ENCODE measurements around the gene KCNQ1OT1. TPM values are rescaled to one million over a fixed set of nuclear protein-coding genes. Genes with fewer than 3 reads are reported as not detected.

Gene KCNQ1OT1
- total RNA-seq, 2 donors from 2014 or later: 0.24 to 0.64 TPM

- no peak for ATAC-seq (replicated peaks)
- Mint-ChIP-seq H3K27ac (no peak overlapping the region), H3K27me3 (no peaks in the 10 kb centered on the region), H3K4me3 (no peak overlapping the region), H3K9me3 (no peaks in the 10 kb centered on the region), H3K4me1 (no peaks in the 10 kb centered on the region), H3K36me3 (ENCODE audit: low read depth) (no peaks in the 10 kb centered on the region)
Observed at GRCh38 chr11:2740275-2740940, 40.6 kb upstream of the KCNQ1OT1 start.

GRCh38 chr11:2739531-2740274, 39.9 kb upstream of the KCNQ1OT1 start:
- Mint-ChIP-seq H3K4me3 (no peak overlapping the region), H3K4me1 (no peaks in the 10 kb centered on the region), H3K27me3 (no peaks in the 10 kb centered on the region), H3K27ac (no peak overlapping the region), H3K9me3 (no peaks in the 10 kb centered on the region), H3K36me3 (ENCODE audit: low read depth) (no peaks in the 10 kb centered on the region)
- ATAC-seq (replicated peaks): no peak

- H3K36me3 Mint-ChIP-seq (ENCODE audit: low read depth): no peaks in the 10 kb centered on the region
- H3K4me1 Mint-ChIP-seq: no peaks in the 10 kb centered on the region
- no peak overlapping the region for H3K4me3 Mint-ChIP-seq
- no peaks in the 10 kb centered on the region for H3K27me3 Mint-ChIP-seq
- ATAC-seq (replicated peaks): no peak
- H3K27ac Mint-ChIP-seq: no peak overlapping the region
- H3K9me3 Mint-ChIP-seq: no peaks in the 10 kb centered on the region
Observed at GRCh38 chr11:2738551-2739431, 39.0 kb upstream of the KCNQ1OT1 start.

GRCh38 chr11:2737866-2738265, 38.1 kb upstream of the KCNQ1OT1 start:
- Mint-ChIP-seq H3K27me3 (no peaks in the 10 kb centered on the region), H3K9me3 (no peaks in the 10 kb centered on the region), H3K27ac (no peak overlapping the region), H3K4me1 (no peaks in the 10 kb centered on the region), H3K4me3 (no peak overlapping the region), H3K36me3 (ENCODE audit: low read depth) (no peaks in the 10 kb centered on the region)
- ATAC-seq (replicated peaks): no peak

GRCh38 chr11:2737226-2737590, 37.4 kb upstream of the KCNQ1OT1 start:
- Mint-ChIP-seq H3K27me3 (no peaks in the 10 kb centered on the region), H3K4me3 (no peak overlapping the region), H3K4me1 (no peaks in the 10 kb centered on the region), H3K27ac (no peak overlapping the region), H3K36me3 (ENCODE audit: low read depth) (no peaks in the 10 kb centered on the region), H3K9me3 (no peaks in the 10 kb centered on the region)
- ATAC-seq (replicated peaks): no peak

- H3K36me3 Mint-ChIP-seq (ENCODE audit: low read depth): no peaks in the 10 kb centered on the region
Observed at GRCh38 chr11:2736577-2737225, 36.9 kb upstream of the KCNQ1OT1 start.

GRCh38 chr11:2735053-2735589, 35.3 kb upstream of the KCNQ1OT1 start:
- no peak for ATAC-seq (replicated peaks)
- Mint-ChIP-seq H3K4me3 (no peak overlapping the region), H3K9me3 (no peaks in the 10 kb centered on the region), H3K27ac (no peak overlapping the region), H3K27me3 (no peaks in the 10 kb centered on the region), H3K4me1 (no peaks in the 10 kb centered on the region), H3K36me3 (ENCODE audit: low read depth) (no peaks in the 10 kb centered on the region)

More at GRCh38 chr11:2736577-2737225, 36.9 kb upstream of the KCNQ1OT1 start:
- Mint-ChIP-seq H3K4me3 (no peak overlapping the region), H3K9me3 (no peaks in the 10 kb centered on the region), H3K27me3 (no peaks in the 10 kb centered on the region), H3K27ac (no peak overlapping the region), H3K4me1 (no peaks in the 10 kb centered on the region)
- no peak for ATAC-seq (replicated peaks)

- Mint-ChIP-seq H3K27me3 (no peaks in the 10 kb centered on the region), H3K27ac (no peak overlapping the region), H3K4me1 (no peaks in the 10 kb centered on the region), H3K9me3 (no peaks in the 10 kb centered on the region), H3K36me3 (ENCODE audit: low read depth) (no peaks in the 10 kb centered on the region), H3K4me3 (no peak overlapping the region)
- no peak for ATAC-seq (replicated peaks)
Observed at GRCh38 chr11:2734181-2735052, 34.6 kb upstream of the KCNQ1OT1 start.

GRCh38 chr11:2732940-2733628, 33.3 kb upstream of the KCNQ1OT1 start:
- Mint-ChIP-seq H3K27me3 (no peaks in the 10 kb centered on the region), H3K4me3 (no peak overlapping the region), H3K27ac (no peak overlapping the region), H3K4me1 (no peaks in the 10 kb centered on the region), H3K36me3 (ENCODE audit: low read depth) (no peaks in the 10 kb centered on the region), H3K9me3 (no peaks in the 10 kb centered on the region)
- ATAC-seq (replicated peaks): no peak

GRCh38 chr11:2732261-2732939, 32.6 kb upstream of the KCNQ1OT1 start:
- no peaks in the 10 kb centered on the region for H3K9me3 Mint-ChIP-seq
- no peak overlapping the region for H3K27ac Mint-ChIP-seq
- H3K36me3 Mint-ChIP-seq (ENCODE audit: low read depth): no peaks in the 10 kb centered on the region
- no peak overlapping the region for H3K4me3 Mint-ChIP-seq
- no peak for ATAC-seq (replicated peaks)
- H3K4me1 Mint-ChIP-seq: no peaks in the 10 kb centered on the region
- no peaks in the 10 kb centered on the region for H3K27me3 Mint-ChIP-seq

GRCh38 chr11:2731130-2732125, 31.6 kb upstream of the KCNQ1OT1 start:
- H3K4me1 Mint-ChIP-seq: no peaks in the 10 kb centered on the region
- H3K36me3 Mint-ChIP-seq (ENCODE audit: low read depth): no peaks in the 10 kb centered on the region
- no peak overlapping the region for H3K27ac Mint-ChIP-seq
- no peaks in the 10 kb centered on the region for H3K27me3 Mint-ChIP-seq
- H3K9me3 Mint-ChIP-seq: no peaks in the 10 kb centered on the region
- no peak overlapping the region for H3K4me3 Mint-ChIP-seq
- no peak for ATAC-seq (replicated peaks)
